Dermis microvascular lymphatic vessel endothelial cell (primary cell): ENCODE data around the gene WNK2. TPM values are rescaled to one million over a fixed set of nuclear protein-coding genes. Genes with fewer than 3 reads are reported as not detected.
A peak's percentile ranks its signal among the peaks of the same experiment; 100 is the strongest.
"Not testable (repeated sequence)": the region's sequence is repeated elsewhere in the genome, so short reads cannot be mapped to it uniquely, and the experiment has no call there.

Source experiments
- DNase-seq, 2 donors: peaks; one replicate each; pipeline versions ENCODE4 v3.0.0 to v3.0.0-alpha.2; 2010; ENCODE audit warnings: low read depth in 2 of 2
- total RNA-seq: library from RNA; depleted of rRNA; stranded (reverse); fragments of >200 nt; gene quantifications from 2 replicates; pipeline ENCODE4 v1.2.1, GENCODE V29; 2014

The WNK2 gene
- under 0.01 and 0.13 TPM in 2 replicates for total RNA-seq

- DNase-seq: peak in 1 of 2 donors; percentile 15
Measured at GRCh38 chr9:93183663-93184431, at the start of gene WNK2. Gene WNK2 (plus strand): TSS chr9:93184139. CDS start chr9:93184930, 791 bp downstream.

DNA sequence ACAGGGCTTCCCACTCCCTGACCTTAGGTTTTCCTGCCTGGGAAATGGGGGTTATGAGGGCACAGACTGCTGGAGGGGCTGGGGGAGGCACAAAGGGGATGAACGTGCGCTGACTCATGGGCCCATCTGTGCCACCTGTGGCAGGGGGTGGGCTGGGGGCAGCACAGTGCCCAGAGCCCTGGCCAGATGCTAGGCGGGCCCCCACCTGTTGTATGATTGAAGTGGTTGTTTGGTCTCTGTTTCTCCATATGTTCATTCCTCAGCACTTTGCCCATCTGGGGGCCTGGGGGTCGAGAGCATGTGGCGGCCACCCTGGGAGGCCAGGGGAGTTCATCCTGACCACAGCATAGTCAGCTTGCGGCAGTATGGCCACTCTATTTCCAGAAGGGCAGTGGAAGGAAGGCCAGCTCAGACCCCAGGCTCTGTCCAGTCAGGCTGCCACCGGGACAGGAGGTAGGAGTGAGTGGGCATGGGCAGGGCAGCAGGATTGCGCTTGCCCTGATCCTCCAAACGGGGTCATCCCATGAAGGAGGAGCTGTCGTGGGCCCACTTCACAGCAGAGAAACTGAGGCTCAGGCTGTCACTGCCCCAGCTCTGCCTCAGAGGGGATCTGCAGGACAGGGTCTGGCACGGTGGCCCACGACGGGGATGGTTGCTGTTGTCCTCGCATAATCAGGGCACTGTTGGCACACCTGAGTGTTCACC, 49.0 kb upstream of the WNK2 start:
- no peak for DNase-seq

GRCh38 chr9:93136011-93136440, 47.9 kb upstream of the WNK2 start:
- no peak for DNase-seq

- no peak for DNase-seq
Measured at GRCh38 chr9:93137362-93137761, 46.6 kb upstream of the WNK2 start.

DNA sequence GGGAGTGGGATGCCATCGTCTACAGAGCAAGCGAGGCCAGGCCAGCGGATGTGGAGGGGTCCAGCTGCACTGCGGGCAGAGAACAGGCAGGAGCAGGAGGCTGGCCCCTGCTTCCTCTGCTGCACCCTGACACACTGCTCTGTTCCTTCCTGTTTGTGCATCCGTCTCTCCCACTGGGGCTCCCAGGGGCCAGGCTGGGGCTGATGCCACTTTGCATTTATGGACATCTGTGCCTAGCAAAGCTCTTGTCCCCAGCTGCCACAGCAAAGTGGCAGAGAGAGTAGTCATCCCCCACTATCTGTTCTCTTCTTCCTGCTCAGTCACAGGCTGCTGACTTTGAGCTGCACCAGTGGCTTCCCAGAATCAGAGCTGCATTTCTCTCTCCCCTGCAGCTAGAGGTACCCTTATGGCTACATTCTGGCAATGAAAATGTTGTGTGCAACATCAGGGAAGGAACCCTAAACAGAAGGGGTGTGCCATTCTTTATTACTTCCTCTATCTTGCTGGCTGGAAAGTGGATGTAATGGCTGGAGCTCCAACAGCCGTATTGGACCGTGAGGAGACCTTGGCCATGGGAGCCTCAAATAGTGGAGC, 45.7 kb upstream of the WNK2 start:
- DNase-seq: no peak

DNA sequence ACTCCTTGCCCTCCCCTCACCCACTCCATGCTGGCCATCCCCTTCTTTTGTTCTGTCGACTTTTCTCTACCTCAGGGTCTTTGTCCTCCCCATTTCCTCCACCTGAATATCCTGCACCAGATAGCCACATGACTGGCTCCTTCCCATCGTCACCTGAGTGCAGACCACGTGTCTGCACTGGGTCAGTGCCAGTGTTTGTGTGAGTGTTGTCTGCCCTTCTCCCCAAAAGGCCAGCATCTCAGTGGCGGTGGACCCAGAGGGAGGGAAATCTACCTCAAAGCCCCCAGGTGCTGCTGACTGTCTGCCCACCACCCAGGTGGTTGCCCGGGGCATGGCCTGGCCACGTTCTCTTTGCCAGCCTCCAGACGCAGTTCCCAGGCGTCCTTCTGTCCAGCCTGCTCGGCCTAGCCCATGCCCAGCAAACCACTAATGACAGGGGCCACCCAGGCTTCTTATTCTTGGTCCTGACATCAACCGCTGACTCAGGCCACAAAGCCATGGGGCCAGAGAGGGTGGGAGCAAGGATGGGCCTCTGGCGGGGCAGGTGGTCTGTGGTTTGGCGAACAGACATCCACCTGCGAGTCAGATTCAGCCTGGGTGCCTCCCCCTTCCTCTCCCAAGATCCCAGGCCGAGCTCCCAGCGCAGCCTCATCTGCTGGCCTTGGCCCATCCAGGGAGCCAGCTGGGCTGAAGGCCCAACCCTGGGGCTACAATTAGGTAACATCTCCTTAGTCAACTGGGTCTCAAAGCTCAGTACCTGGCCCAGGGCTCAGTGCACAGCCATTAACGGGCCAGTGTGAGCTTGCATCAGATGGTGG, 44.4 kb upstream of the WNK2 start:
- no peak for DNase-seq

DNA sequence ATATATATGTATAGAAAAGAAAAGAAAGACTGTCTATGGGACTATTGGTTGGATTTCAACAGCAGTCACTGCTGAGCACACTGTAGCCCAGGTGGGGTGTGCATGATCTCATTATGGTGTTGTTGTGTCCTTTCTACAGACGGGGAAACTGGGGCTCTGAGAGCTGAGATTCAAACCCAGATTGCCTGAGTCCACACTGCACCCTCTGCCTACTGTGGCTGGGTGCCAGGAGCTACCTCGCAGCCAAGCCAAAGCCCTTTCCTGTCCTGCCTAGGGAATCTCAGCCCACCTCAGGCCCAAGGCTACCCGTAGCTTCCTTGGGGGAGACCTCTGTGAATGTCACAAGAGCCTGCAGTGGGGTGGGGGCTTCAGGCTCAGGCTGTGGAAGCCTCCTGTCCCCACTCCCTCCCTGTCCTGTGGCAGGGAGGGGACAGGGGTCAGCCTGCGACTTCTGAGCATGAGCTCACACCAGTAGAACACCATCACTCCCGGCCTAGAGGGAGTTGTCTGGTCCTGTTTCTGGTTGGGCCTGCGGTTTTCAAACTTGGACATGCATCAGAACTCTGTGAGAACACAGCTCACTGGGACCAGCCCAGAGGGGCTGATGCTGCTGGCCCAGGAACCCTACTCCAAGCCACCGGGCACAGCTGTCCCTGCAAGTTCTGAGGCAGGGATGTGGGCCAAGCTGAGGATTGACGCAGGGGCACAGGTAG, 42.0 kb upstream of the WNK2 start:
- DNase-seq: no peak

GRCh38 chr9:93143830-93144530, 40.0 kb upstream of the WNK2 start:
- DNase-seq: no peak

- not testable (repeated sequence) for DNase-seq
Measured at GRCh38 chr9:93146696-93147095, 37.2 kb upstream of the WNK2 start.

DNA sequence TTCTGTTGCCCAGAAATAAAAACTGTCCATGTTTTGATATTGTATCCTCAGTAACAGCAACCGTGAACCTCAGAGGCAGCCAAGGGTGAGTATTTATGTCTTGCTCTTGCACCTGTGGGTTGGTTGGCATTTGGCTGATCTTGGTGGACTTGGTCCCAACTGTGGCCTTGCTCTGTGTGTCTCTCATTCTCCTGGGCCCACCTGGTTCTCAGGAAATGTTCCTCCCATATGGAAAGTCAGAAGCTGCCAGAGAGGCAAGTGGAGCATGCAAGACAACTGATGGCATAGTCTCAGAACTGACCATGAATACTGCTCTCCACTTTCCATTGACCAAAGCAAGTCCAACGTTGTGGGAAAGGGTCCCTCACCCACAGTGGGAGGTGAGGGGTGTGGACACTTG, 36.3 kb upstream of the WNK2 start:
- no peak for DNase-seq

DNA sequence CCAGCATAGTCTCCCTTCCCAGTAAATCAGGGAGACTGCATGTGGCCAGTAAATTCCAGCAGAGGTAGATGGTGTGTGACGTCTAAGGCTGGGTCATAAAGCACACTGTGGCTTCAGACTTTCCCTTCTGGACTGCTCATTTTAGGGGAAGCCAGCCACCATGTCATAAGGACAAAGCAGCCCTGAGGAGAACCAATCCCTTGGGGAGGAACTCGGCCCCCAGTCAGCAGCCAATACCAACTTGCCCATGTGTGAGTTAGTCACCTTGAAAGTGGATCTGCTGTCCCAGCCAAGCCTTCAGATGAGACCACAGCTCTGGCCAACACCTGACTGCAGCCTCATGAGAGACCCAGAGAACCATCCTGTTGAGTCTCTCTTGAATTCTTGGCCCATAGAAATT, 35.2 kb upstream of the WNK2 start:
- no peak for DNase-seq

- no peak for DNase-seq
Measured at GRCh38 chr9:93149361-93149760, 34.6 kb upstream of the WNK2 start.

- no peak for DNase-seq
Measured at GRCh38 chr9:93151097-93151784, 32.7 kb upstream of the WNK2 start.

DNA sequence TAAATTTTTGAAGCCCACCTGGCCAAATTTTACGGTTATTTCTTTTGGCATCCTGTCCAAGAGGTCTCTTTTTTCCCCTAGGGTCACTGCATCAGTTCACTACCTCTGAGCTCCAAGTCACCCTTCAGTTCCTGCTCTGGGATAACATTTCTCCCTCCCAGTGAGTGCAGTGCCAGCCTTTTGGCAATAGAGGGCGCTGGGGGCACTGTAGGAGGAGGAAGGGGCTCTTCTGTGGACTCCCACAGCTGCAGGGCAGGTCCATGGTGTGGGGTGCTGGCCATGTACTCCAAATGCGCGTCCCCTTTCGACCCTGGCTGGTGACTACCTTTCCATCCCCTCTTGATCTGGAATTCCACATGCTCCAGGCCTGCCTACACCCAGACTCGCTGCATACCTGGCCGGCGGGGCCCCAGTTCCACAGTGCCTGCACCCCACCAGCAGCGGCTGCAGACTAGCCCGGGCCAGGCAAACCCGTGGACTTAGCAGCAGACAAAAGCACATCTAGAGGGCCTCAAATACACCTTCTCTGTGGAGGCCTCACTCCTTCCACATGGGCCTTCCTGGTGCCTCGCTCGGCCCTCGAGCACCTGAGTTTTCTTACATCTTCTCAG, 29.5 kb upstream of the WNK2 start:
- no peak for DNase-seq

DNA sequence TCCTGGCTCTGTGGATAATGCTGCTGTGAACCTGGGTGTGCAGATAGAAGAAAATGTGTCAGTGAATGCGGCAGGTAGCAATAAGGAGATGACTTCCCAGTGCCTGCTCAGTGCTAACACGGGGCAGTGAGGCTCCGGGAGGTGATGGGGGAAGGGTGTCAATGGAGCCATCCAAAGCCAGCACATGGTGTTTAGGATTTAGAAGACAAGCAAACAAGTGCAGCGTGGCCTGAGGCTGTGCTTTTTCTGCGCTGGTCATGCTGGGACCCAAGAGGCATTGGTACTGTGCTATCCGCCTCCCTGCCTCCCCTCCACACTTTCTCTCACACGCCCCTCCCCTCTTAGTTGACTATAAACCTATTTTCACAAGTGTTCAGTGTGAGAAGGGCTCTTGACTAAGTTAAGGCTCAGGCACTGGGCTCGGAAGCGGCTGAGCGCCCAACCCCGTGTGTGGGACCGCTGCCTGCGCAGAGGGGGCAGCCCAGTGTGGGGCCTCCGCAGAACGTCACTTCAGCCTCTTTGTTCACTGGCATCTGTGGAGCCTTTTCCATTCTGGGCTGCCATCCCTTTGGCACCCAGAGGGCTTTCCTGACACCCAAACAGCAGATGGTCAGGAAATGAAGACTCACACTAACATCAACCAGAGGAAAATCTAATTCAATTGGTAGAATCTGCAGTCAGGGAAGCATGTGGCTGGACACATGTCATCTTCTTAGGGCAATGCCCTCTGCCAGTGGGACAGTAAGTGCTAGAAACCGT, 28.0 kb upstream of the WNK2 start:
- DNase-seq: no peak

DNA sequence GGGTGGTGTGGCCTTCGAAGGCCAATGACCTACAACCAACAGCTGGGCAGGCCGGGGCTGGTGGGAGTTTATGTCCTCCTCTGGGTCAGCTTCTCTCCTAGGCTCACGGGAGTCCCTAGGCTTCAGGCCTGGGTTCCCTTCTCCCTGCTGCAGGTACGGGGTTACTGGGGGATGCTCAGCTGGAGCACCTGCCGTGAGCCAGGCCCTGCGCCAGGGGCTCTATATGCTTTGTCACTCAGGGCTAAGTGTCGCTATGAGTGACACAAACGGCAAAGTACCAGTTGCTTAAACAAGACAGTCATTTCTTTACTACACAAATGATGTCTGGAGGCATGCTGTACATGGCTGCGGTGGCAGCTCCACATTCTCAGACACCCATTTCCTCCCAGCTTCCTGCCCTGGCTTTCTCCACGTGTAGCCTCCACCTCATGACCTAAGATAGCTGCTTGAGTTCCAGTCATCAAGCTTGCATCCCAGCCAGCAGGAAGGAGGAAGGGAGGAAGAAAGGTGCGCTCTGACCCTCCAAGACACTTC, 27.4 kb upstream of the WNK2 start:
- DNase-seq: no peak

DNA sequence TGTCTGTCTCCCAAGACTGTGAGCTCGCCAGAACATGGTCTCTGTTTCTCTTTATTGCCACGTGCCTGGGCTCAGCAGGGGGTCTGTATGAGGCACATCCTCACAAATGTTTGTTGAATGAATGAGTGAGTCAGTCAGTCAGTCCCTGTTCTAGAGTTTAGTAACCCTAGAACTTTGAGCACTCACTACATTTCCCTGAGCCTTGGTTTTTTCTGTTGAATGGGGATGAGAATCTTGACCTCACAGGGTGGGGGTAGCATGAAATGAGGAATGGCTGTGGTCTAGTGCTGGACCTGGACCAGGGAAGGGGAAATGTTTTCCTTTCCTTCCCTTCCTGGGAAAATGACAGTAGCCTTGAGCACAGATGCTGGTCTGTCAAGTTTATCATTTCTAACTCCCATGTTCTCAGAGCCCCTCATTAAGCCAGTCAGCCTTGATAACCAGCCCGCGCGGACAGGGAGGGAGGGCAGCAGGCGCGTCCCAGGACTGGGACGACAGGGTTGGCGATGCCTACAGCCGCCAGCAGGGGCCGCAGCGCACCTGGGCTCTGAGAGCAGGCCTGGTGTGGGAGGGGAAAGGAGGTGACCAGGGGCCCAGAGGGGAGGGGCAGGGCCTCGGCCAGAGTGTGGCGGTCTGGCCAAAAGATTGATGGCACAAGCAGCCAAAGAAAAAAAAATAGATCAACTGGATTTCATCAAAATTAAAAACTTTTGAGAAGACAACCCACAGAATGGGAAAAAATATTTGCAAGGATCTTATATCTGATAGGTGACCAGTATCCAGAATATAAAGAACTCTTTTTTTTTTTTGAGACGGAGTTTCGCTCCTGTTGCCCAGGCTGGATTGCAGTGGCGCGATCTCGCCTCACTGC, 24.1 kb upstream of the WNK2 start:
- DNase-seq: peak; percentile 48 to 75
